ENCODE results near the gene CDKN2AIP.

The CDKN2AIP gene

GRCh38 chr4:183402771-183403170, 41.7 kb upstream of the CDKN2AIP start:
- H3K9me3 ChIP-seq (ENCODE audit: insufficient read depth, low read depth, low read length): no peaks in the 10 kb centered on the region
- no peaks in the 10 kb centered on the region for H3K27me3 ChIP-seq (ENCODE audit: insufficient read depth, low read length, poor library complexity, severe bottlenecking)
- H3K9me2 ChIP-seq (replicated peaks; ENCODE audit: low read depth, low read length): no peaks in the 10 kb centered on the region
- no peaks in the 10 kb centered on the region; the same call in 1 of the 2 replicates for H3F3A ChIP-seq (ENCODE audit: low read depth)
- H3K79me2 ChIP-seq (ENCODE audit: insufficient read depth, low read length): peaks cover under 1% of the 10 kb centered on the region; the same call in 1 of the 2 replicates
- H3K4me1 ChIP-seq (ENCODE audit: insufficient read depth, low read length, poor library complexity, severe bottlenecking): peaks cover 36% of the 10 kb centered on the region
- H3K36me3 ChIP-seq (ENCODE audit: insufficient read depth, low read length): no peaks in the 10 kb centered on the region
- no peak overlapping the region for H3K4me2 ChIP-seq (ENCODE audit: low read depth, low read length, poor library complexity, severe bottlenecking)
- peak overlapping the region; percentile 58; the same call in 1 of the 2 replicates for H2AFZ ChIP-seq (ENCODE audit: low read length)
- H3K9ac ChIP-seq (ENCODE audit: low read depth, low read length, poor library complexity, severe bottlenecking): no peak overlapping the region
- H4K20me1 ChIP-seq (ENCODE audit: insufficient read depth, low read length, poor library complexity, severe bottlenecking): no peaks in the 10 kb centered on the region
- TF ChIP-seq CTCF (conservative IDR thresholded peaks at IDR 0.05; ENCODE audit: low read length) (no peak), EZH2phosphoT487 (IDR thresholded peaks at IDR 0.05; ENCODE audit: borderline replicate concordance) (no peak)
- no peak overlapping the region for H3K4me3 ChIP-seq (ENCODE audit: low read length, poor library complexity, severe bottlenecking)

- no peak for TF ChIP-seq EZH2phosphoT487 (IDR thresholded peaks at IDR 0.05; ENCODE audit: borderline replicate concordance)
- no peak for TF ChIP-seq CTCF (conservative IDR thresholded peaks at IDR 0.05; ENCODE audit: low read length)
- H3K79me2 ChIP-seq (ENCODE audit: insufficient read depth, low read length): peaks cover 4% of the 10 kb centered on the region; the same call in 1 of the 2 replicates
- no peaks in the 10 kb centered on the region for H3K36me3 ChIP-seq (ENCODE audit: insufficient read depth, low read length)
- no peak overlapping the region for H3K9ac ChIP-seq (ENCODE audit: low read depth, low read length, poor library complexity, severe bottlenecking)
- H3K4me2 ChIP-seq (ENCODE audit: low read depth, low read length, poor library complexity, severe bottlenecking): no peak overlapping the region
- peaks cover 37% of the 10 kb centered on the region for H3K4me1 ChIP-seq (ENCODE audit: insufficient read depth, low read length, poor library complexity, severe bottlenecking)
- H2AFZ ChIP-seq (ENCODE audit: low read length): no peak overlapping the region
- H3F3A ChIP-seq (ENCODE audit: low read depth): no peaks in the 10 kb centered on the region; the same call in 1 of the 2 replicates
- no peaks in the 10 kb centered on the region for H3K9me2 ChIP-seq (replicated peaks; ENCODE audit: low read depth, low read length)
- no peaks in the 10 kb centered on the region for H3K27me3 ChIP-seq (ENCODE audit: insufficient read depth, low read length, poor library complexity, severe bottlenecking)
- no peak overlapping the region for H3K4me3 ChIP-seq (ENCODE audit: low read length, poor library complexity, severe bottlenecking)
- H4K20me1 ChIP-seq (ENCODE audit: insufficient read depth, low read length, poor library complexity, severe bottlenecking): no peaks in the 10 kb centered on the region
- H3K9me3 ChIP-seq (ENCODE audit: insufficient read depth, low read depth, low read length): no peaks in the 10 kb centered on the region
These were observed 41.0 kb upstream of the CDKN2AIP start for GRCh38 chr4:183403486-183403885.

- Histone ChIP-seq H3K9ac (ENCODE audit: low read depth, low read length, poor library complexity, severe bottlenecking) (no peak overlapping the region), H3K79me2 (ENCODE audit: insufficient read depth, low read length) (peaks cover 4% of the 10 kb centered on the region; the same call in 1 of the 2 replicates), H3K4me3 (ENCODE audit: low read length, poor library complexity, severe bottlenecking) (no peak overlapping the region), H3K4me1 (ENCODE audit: insufficient read depth, low read length, poor library complexity, severe bottlenecking) (peaks cover 39% of the 10 kb centered on the region), H4K20me1 (ENCODE audit: insufficient read depth, low read length, poor library complexity, severe bottlenecking) (no peaks in the 10 kb centered on the region), H3K27me3 (ENCODE audit: insufficient read depth, low read length, poor library complexity, severe bottlenecking) (no peaks in the 10 kb centered on the region), H3K9me3 (ENCODE audit: insufficient read depth, low read depth, low read length) (no peaks in the 10 kb centered on the region), H3K4me2 (ENCODE audit: low read depth, low read length, poor library complexity, severe bottlenecking) (no peak overlapping the region), H3K9me2 (replicated peaks; ENCODE audit: low read depth, low read length) (no peaks in the 10 kb centered on the region), H2AFZ (ENCODE audit: low read length) (no peak overlapping the region), H3K36me3 (ENCODE audit: insufficient read depth, low read length) (no peaks in the 10 kb centered on the region), H3F3A (ENCODE audit: low read depth) (peaks cover under 1% of the 10 kb centered on the region; the same call in 1 of the 2 replicates)
- TF ChIP-seq EZH2phosphoT487 (IDR thresholded peaks at IDR 0.05; ENCODE audit: borderline replicate concordance): no peak
- TF ChIP-seq CTCF (conservative IDR thresholded peaks at IDR 0.05; ENCODE audit: low read length): no peak
These were observed 40.5 kb upstream of the CDKN2AIP start for GRCh38 chr4:183403961-183404360.

Data from Loucy (cell line).